ENCODE measurements around the gene HAUS5. TPM values are rescaled to one million over a fixed set of nuclear protein-coding genes. Genes with fewer than 3 reads are reported as not detected.
"Not testable (repeated sequence)": the region's sequence is repeated elsewhere in the genome, so short reads cannot be mapped to it uniquely, and the experiment has no call there.

Gene HAUS5
- polyA plus RNA-seq, 3 donors: 4.6 to 6.3 (median 6.0) TPM

- WGBS, 3 donors: 60 to 93% (median 92%) methylated on average over 3 of the region's 3 CpGs
- H3K27ac ChIP-seq (ENCODE audit: low read depth, low read length): no peak overlapping the region
Observed at GRCh38 chr19:35636651-35637050, 24.1 kb downstream of the HAUS5 start.

GRCh38 chr19:35637165-35637564, 24.6 kb downstream of the HAUS5 start:
- WGBS, 3 donors: 91 to 93% (median 92%) methylated on average over 25 of the region's 25 CpGs
- no peak overlapping the region for H3K27ac ChIP-seq (ENCODE audit: low read depth, low read length)

- H3K27ac ChIP-seq (ENCODE audit: low read depth, low read length): no peak overlapping the region
- 46 to 60% (median 59%) methylated on average over 6 of the region's 6 CpGs for WGBS, 3 donors
Observed at GRCh38 chr19:35639321-35639639, 26.7 kb downstream of the HAUS5 start.

GRCh38 chr19:35639863-35640262, 27.3 kb downstream of the HAUS5 start:
- WGBS, 3 donors: 81 to 88% (median 82%) methylated on average over 8 of the region's 8 CpGs
- no peak overlapping the region for H3K27ac ChIP-seq (ENCODE audit: low read depth, low read length)

GRCh38 chr19:35641515-35642151, 29.1 kb downstream of the HAUS5 start, which contains the start of gene ETV2:
Gene ETV2, plus strand, starts transcription at chr19:35641745. Its CDS starts 716 bp downstream, at chr19:35642461.
- WGBS, 3 donors: 14 to 43% (median 19%) methylated on average over 26 to 28 of the region's 28 CpGs
- no peak within 1 kb of the TSS for H3K27ac ChIP-seq (ENCODE audit: low read depth, low read length)

- WGBS, 3 donors: 63 to 81% (median 78%) methylated on average over 10 of the region's 10 CpGs
- H3K27ac ChIP-seq (ENCODE audit: low read depth, low read length): no peak overlapping the region
Observed at GRCh38 chr19:35642312-35642711, 29.8 kb downstream of the HAUS5 start.

- no peak overlapping the region for H3K27ac ChIP-seq (ENCODE audit: low read depth, low read length)
- WGBS, 3 donors: 31 to 43% (median 43%) methylated on average over 12 to 15 of the region's 15 CpGs
Observed at GRCh38 chr19:35642798-35643254, 30.3 kb downstream of the HAUS5 start.

GRCh38 chr19:35643255-35644205, 31.0 kb downstream of the HAUS5 start:
- 1% methylated on average over 67 to 69 of the region's 69 CpGs for WGBS, 3 donors
- no peak overlapping the region for H3K27ac ChIP-seq (ENCODE audit: low read depth, low read length)

GRCh38 chr19:35644206-35644986, 31.9 kb downstream of the HAUS5 start:
- 1% methylated on average over 52 to 60 of the region's 60 CpGs for WGBS, 3 donors
- no peak overlapping the region for H3K27ac ChIP-seq (ENCODE audit: low read depth, low read length)

GRCh38 chr19:35644987-35645679, 32.6 kb downstream of the HAUS5 start:
- WGBS, 3 donors: 17 to 21% (median 18%) methylated on average over 17 to 20 of the region's 20 CpGs
- no peak overlapping the region for H3K27ac ChIP-seq (ENCODE audit: low read depth, low read length)

GRCh38 chr19:35645680-35646511, 33.4 kb downstream of the HAUS5 start:
- H3K27ac ChIP-seq (ENCODE audit: low read depth, low read length): no peak overlapping the region
- 77 to 83% (median 81%) methylated on average over 7 of the region's 7 CpGs for WGBS, 3 donors

- no peak within 1 kb of the TSS for H3K27ac ChIP-seq (ENCODE audit: low read depth, low read length)
- 0 to 1% (median 0%) methylated on average over 46 of the region's 46 CpGs for WGBS, 3 donors
Observed at GRCh38 chr19:35648017-35648961, 35.8 kb downstream of the HAUS5 start, which contains the start of gene COX6B1. Gene COX6B1, plus strand, starts transcription at chr19:35648323. Its CDS starts 2,921 bp downstream, at chr19:35651244.

- WGBS, 3 donors: 54 to 78% (median 59%) methylated on average over 9 of the region's 9 CpGs
- H3K27ac ChIP-seq (ENCODE audit: low read depth, low read length): no peak overlapping the region
Observed at GRCh38 chr19:35650581-35650980, 38.0 kb downstream of the HAUS5 start.

GRCh38 chr19:35654828-35655227, 42.3 kb downstream of the HAUS5 start:
- WGBS, 3 donors: 92 to 97% (median 96%) methylated on average over 6 of the region's 6 CpGs
- not testable (repeated sequence) for H3K27ac ChIP-seq (ENCODE audit: low read depth, low read length)

- WGBS, 3 donors: 94 to 96% (median 96%) methylated on average over 4 of the region's 4 CpGs
Observed at GRCh38 chr19:35655600-35655999, 43.1 kb downstream of the HAUS5 start.

GRCh38 chr19:35656700-35657099, 44.2 kb downstream of the HAUS5 start:
- H3K27ac ChIP-seq (ENCODE audit: low read depth, low read length): no peak overlapping the region
- 94 to 97% (median 94%) methylated on average over 6 of the region's 6 CpGs for WGBS, 3 donors

More at GRCh38 chr19:35655600-35655999, 43.1 kb downstream of the HAUS5 start:
- H3K27ac ChIP-seq (ENCODE audit: low read depth, low read length): no peak overlapping the region
